IPS-NIHi7 (cell line): ENCODE data around the gene CACNG5.
"Not testable (repeated sequence)": the region's sequence is repeated elsewhere in the genome, so short reads cannot be mapped to it uniquely, and the experiment has no call there.

Experiments
- DNase-seq: peaks from one replicate; pipeline ENCODE4 v3.0.0; 2012; ENCODE audit warnings: mixed read lengths; ENCODE audit errors: extremely low spot score

The CACNG5 gene

DNA sequence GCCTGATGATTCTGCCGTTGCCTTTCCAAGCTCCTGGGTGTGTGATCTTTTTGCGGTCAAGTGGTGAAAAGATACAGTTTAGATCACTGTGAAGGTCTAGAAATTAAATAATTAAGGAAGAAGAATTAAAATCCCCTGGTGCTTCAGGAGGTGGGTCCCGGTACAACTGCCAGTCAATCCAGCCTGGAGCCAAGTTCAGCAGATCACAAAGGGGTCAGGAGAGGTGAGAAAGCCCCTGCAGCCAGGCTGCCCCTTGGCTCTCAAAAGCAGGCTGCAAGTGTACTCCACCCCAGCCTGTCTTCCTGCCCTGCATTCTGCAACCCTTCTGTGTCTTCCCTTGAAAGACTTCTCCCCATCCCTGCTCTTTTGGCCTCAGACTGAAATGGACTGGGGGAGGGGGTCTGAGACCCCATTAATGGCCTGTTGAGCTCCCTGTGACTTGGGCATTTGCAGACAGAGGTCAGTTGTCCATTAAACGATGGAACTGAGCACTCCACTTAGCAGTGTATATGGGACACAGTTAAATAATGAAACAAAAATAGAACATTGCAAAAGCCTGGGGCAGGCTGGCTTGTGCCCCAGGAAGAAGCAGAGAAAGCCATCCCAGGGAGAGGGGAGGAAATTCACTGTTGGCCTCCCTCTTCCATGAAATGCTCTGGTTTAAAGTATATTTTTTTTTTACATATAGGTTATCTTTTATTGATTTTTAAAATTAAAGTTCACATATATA is 15.1 kb downstream of the CACNG5 start:
- no peak for DNase-seq

- no peak for DNase-seq
Observed at GRCh38 chr17:66850692-66851091, 15.8 kb downstream of the CACNG5 start.

- DNase-seq = peak; percentile 75
Observed at GRCh38 chr17:66855204-66855603, 20.3 kb downstream of the CACNG5 start.

- DNase-seq = no peak
Observed at GRCh38 chr17:66858226-66859083, 23.5 kb downstream of the CACNG5 start.

DNA sequence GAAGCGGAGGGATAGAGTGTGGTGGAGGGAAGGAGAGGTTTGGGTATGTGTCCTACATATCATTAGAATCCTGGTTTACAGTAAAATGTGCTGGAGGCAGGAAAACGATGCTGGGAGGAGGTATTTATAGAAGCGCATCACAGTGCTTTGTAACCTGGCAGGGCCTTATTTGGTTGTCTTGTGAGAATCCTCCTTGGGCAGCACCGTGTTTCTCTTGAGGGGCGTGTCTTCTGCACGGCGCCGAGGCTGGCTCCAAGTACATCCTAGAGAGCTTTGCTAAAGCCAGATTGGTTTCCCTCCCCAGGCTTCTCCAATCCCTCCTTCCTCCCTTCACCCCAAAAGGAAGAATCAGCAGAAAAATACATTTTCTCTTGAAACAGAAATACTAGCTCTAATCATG is 24.4 kb downstream of the CACNG5 start:
- no peak for DNase-seq

DNA sequence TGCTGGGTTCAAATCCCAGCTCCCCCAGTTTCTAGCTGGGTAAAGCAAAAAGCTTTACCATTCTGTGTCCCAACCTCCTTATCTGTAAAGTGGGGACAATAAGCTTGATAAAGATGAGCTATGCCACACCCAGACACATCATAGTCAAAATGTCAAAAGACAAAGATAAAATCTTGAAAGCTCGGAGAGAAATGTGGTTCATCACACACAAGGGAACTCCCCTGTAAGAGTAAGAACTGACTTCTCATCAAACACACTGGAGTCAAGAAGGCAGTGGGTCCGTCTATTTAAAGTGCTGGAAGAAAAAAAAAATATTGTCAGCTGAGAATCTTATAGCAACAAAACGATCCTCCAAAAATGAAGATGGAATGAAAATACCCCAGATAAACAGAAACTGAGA is 25.3 kb downstream of the CACNG5 start:
- no peak for DNase-seq

DNA sequence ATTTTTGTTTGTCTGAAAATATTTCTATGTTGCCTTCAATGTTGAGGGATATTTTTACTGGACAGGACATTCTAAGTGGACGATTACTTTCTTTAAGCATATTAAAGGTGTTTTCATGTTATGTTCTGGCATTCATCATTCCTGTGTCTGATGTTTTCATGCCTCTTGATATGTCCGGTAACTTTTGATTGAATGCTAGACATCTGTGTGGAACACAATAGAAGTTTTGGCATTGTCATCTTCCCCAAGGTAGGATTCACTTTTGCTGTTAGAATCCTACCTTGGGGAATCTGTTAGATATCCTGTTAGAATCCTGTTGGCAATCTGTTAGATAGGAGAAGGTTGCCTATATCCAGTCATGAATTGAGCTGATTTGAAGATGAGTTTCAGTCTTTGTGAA is 28.9 kb downstream of the CACNG5 start:
- no peak for DNase-seq

GRCh38 chr17:66865151-66865550 is 30.2 kb downstream of the CACNG5 start:
- no peak for DNase-seq

DNA sequence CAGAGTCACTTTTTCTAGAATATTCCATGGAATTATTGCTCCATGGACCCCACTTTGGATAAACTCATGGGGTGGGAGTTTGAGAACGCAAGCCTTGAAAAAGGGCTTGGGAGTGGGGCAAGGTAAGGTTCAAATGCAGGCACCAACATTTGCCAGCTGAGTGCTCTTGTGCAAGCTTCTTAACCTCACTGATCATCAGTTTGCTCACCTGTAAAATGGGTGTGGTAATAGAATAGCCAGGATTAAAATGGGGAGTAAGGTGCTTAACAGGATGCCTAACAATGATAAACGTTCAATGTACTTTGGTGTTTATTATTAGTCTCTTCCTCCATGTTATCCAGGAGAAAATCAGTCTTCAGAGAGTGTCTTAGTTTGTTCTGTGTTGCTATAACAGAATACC is 39.0 kb downstream of the CACNG5 start:
- DNase-seq = no peak

GRCh38 chr17:66884931-66885330 is 50.0 kb downstream of the CACNG5 start:
- no peak for DNase-seq

DNA sequence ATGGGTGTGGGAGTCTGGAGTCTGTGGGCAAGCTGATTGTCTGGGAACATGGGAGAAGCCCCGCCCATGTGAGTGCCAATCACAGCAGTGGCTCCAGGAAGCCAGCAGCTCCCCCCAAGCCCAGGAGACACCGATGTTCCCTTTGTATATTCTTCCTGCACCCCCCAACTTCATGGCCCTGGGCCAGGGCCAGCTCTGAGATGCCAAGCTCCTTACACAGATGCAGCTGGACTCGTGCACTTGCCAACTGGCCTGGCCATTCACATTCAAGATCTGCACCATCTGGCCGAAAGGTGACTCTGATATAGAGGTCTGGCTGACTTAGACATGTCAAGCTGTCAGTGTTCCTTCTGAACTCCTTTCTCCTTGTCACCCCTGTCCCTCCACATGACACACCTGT is 50.5 kb downstream of the CACNG5 start:
- DNase-seq = no peak

- DNase-seq = no peak
Observed at GRCh38 chr17:66889480-66890230, 54.7 kb downstream of the CACNG5 start.

GRCh38 chr17:66892246-66892645 is 57.3 kb downstream of the CACNG5 start:
- no peak for DNase-seq

DNA sequence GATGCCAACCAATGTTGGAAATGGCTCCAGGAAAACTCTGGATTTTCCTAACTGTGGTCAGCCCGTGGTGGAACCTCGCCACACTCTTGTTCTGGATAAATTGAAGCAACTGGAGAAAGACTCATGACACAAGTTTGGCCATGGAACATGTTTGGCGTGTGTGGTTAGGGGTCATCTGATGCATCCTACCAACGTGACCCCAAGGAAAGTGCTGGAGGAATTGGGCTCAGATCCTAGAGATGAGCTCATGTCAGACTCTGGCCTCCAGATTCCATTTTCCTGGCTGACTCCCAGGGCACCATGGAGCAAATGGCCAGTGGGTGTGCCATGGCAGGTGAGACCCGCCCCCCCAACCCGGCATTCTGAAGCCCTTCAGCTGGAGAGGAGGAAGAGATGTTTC is 58.5 kb downstream of the CACNG5 start:
- DNase-seq = no peak

DNA sequence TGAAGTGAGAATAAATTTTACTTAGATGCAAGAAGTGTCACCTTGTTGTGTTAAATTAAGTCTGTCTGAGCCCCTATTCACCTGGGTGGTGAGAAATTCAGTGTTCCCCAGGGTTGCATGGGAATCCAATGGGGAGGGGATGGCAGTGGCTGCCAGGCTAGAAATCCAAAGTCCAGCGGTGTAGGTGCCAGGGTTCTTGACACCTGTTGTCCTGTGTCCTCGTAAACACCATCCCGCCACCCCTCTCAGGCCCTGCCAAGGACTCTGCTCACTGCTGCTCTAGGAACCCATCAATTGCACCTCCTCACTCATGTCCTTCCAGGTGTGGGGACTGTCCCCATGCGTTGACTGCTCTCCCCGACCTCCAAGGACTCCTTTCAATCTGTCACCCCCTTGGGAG is 58.9 kb downstream of the CACNG5 start:
- no peak for DNase-seq

DNA sequence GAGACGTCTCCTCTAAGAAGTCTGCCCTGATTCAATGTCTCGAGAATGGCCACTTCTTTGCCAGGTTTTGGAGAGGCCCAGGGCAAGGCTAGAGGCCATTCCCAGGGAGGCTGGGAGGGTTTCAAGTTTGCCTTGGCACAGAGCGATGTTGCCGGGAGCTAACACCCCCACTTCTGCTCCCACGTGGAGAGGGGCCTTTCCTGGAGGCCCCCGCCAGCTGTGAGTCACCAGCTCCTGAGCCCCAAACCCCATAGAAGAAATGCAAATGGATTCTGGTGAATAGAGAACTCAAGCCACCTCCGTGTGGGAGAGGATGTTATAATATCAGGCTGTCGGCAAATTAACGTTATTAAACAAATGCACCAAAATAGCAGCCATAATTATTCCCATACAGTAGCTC is 62.2 kb downstream of the CACNG5 start:
- DNase-seq = no peak

DNA sequence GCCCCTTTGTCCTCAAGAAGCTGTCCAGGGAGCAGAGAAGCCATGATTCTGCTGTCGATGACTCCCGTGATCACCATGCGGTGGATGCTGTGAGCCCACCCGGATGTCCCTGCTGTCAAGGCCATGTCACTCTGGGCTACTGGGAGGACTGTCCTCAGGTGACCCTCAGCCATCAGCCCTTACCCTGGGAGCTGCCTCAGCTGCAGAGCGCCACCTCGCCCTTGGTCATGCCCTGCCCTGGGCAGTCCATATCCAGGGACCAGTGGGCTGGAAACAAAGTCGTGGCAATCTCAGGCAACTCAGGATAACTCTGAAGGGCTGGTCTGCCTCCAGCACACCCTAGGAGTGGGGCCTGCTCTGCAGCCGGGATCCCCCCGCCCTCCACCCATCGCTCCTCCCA is 63.6 kb downstream of the CACNG5 start:
- no peak for DNase-seq

GRCh38 chr17:66900126-66901010 is 65.5 kb downstream of the CACNG5 start:
- DNase-seq = no peak

GRCh38 chr17:66903296-66903695 is 68.4 kb downstream of the CACNG5 start:
- DNase-seq = not testable (repeated sequence)

DNA sequence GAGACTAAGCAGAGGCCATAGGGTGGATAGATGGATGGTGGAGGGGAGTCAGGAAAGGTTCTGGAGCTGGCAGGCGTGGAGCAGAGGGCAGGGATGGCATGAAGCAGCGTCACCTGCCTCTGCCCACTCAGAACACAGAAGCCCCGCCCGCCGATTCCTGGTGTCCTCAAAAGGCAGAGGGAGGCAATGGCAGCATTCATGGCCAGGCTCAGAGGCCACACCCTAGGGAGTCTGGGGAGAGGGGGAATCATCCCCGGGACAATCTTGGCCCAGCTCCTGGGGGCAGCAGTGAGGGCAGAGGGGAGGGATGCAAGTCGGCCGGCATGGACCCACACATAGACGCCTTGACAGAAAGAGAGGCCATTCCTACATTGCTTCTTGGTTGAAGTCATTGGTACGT is 68.9 kb downstream of the CACNG5 start:
- no peak for DNase-seq
